ENCODE measurements around the gene METTL25. TPM values are rescaled to one million over a fixed set of nuclear protein-coding genes. Genes with fewer than 3 reads are reported as not detected.

The METTL25 gene
- total and polyA plus RNA-seq, 2 of the 8 experiments (the other 6 are each of a cell fraction or from before 2014, with no cell fraction given) = 2.4 to 8.3 TPM

GRCh38 chr12:82366197-82366596 is 7.9 kb downstream of the METTL25 start:
- TF ChIP-seq JUN (IDR thresholded peaks at IDR 0.05; ENCODE audit: low read depth, low read length) = no peak
- TF ChIP-seq MAFK (IDR thresholded peaks at IDR 0.05; ENCODE audit: low read depth, low read length) = no peak
- no peak for TF ChIP-seq ATF2 (IDR thresholded peaks at IDR 0.05; ENCODE audit: low read length)
- TF ChIP-seq GTF2F1 (IDR thresholded peaks at IDR 0.05; ENCODE audit: borderline replicate concordance, low read depth, low read length) = no peak
- no peak for TF ChIP-seq MAX (IDR thresholded peaks at IDR 0.05)
- no peak for TF ChIP-seq BRCA1 (IDR thresholded peaks at IDR 0.05; ENCODE audit: low read depth, low read length)
- TF ChIP-seq SRF (IDR thresholded peaks at IDR 0.05; ENCODE audit: low read depth, low read length) = no peak
- TF ChIP-seq CHD1 (IDR thresholded peaks at IDR 0.05; ENCODE audit: low read depth, low read length) = no peak
- no peak for TF ChIP-seq CBX5 (IDR thresholded peaks at IDR 0.05; ENCODE audit: low read depth, low read length)
- TF ChIP-seq CEBPB (IDR thresholded peaks at IDR 0.05; ENCODE audit: low read depth, low read length) = no peak
- TF ChIP-seq RBBP5 (IDR thresholded peaks at IDR 0.05; ENCODE audit: borderline replicate concordance, low read depth, low read length) = no peak
- TF ChIP-seq KDM1A (IDR thresholded peaks at IDR 0.05; ENCODE audit: borderline replicate concordance, low read length) = no peak
- no peak for TF ChIP-seq CREB1 (IDR thresholded peaks at IDR 0.05)
- no peak for TF ChIP-seq SP1 (IDR thresholded peaks at IDR 0.05; ENCODE audit: low read depth, low read length)
- no peak overlapping the region for H3K27ac ChIP-seq (ENCODE audit: low read depth, low read length)
- H3K4ac ChIP-seq (replicated peaks; ENCODE audit: insufficient read length, low read depth, low read length) = no peak overlapping the region
- CTCF ChIA-PET (ENCODE audit: partially characterized antibody) = interaction anchor here (1.5 kb wide), 1 partner anchor 12 kb away, joined by 4 read pairs; no protein-coding TSS in a partner anchor
- no peaks in the 10 kb centered on the region for H3K23me2 ChIP-seq (ENCODE audit: low read depth, low read length)
- no peaks in the 10 kb centered on the region; a peak in 2 of 7 replicates for H3K4me1 ChIP-seq (replicated peaks in 1 of 4; ENCODE audit: control insufficient read depth in 3 of 4, insufficient read depth in 4 of 4, low read length in 3 of 4)
- H4K20me1 ChIP-seq (replicated peaks in 1 of 2; ENCODE audit: control insufficient read depth in 1 of 2, insufficient read depth in 2 of 2, low read length in 2 of 2) = no peaks in the 10 kb centered on the region
- no peaks in the 10 kb centered on the region for H3K36me3 ChIP-seq (ENCODE audit: control insufficient read depth in 2 of 4, insufficient read depth in 4 of 4, low read length in 3 of 4)
- H2BK120ac ChIP-seq (replicated peaks; ENCODE audit: low read depth, low read length) = no peak overlapping the region
- no peak overlapping the region for H3K23ac ChIP-seq (ENCODE audit: insufficient read length)
- no peak overlapping the region for H4K91ac ChIP-seq (replicated peaks; ENCODE audit: insufficient read length, low read length)
- H3K56ac ChIP-seq (replicated peaks; ENCODE audit: insufficient read length, low read depth, low read length) = no peak overlapping the region
- no peak overlapping the region for H2BK12ac ChIP-seq (ENCODE audit: low read depth, low read length)
- peaks cover 0 to 45% of the 10 kb centered on the region in 2 experiments; a peak in 2 of 4 replicates for H3K79me2 ChIP-seq (ENCODE audit: control insufficient read depth in 1 of 2, insufficient read depth in 2 of 2, low read length in 2 of 2)
- 79% methylated on average over 1 of the region's 1 CpG; no CpG with 5 or more reads in 1 of the 2 experiments for WGBS, 2 experiments (ENCODE audit: extremely low coverage in 1 of 2, insufficient coverage in 1 of 2, insufficient read length in 1 of 2, insufficient replicate concordance in 2 of 2, low coverage in 1 of 2, low lambda C conversion rate in 2 of 2, missing lambda C conversion rate in 1 of 2)
- no peak overlapping the region for H3K14ac ChIP-seq (ENCODE audit: insufficient read length)
- H3K4me2 ChIP-seq (ENCODE audit: insufficient read depth in 1 of 2, low read depth in 2 of 2, low read length in 2 of 2) = no peak overlapping the region
- H2BK5ac ChIP-seq (ENCODE audit: low read depth, low read length) = no peak overlapping the region
- H3K79me1 ChIP-seq (ENCODE audit: low read depth, low read length) = no peaks in the 10 kb centered on the region
- no peak for DNase-seq (ENCODE audit: low read depth in 1 of 2, low spot score in 2 of 2)
- no peak overlapping the region for H2BK15ac ChIP-seq (ENCODE audit: low read length)
- H4K8ac ChIP-seq (ENCODE audit: extremely low read depth, insufficient read depth, low read length) = no peak overlapping the region
- POLR2A ChIA-PET (ENCODE audit: partially characterized antibody) = no interaction called here
- H3K9me3 ChIP-seq (ENCODE audit: insufficient read depth in 2 of 2, low read depth in 1 of 2, low read length in 1 of 2) = peaks cover 0 to 3% of the 10 kb centered on the region in 2 experiments; a peak in 2 of 4 replicates
- H2AK5ac ChIP-seq (ENCODE audit: low read depth, low read length) = no peak overlapping the region
- no peaks in the 10 kb centered on the region for H3K27me3 ChIP-seq (replicated peaks in 1 of 4; ENCODE audit: control insufficient read depth in 3 of 4, extremely low read depth in 1 of 4, insufficient read depth in 3 of 4, low read length in 3 of 4)
- no peak overlapping the region for H2AFZ ChIP-seq (ENCODE audit: low read length)
- H3K9ac ChIP-seq (replicated peaks in 1 of 4; ENCODE audit: extremely low read depth in 1 of 4, low read depth in 3 of 4, low read length in 3 of 4) = no peak overlapping the region
- no peak overlapping the region for H4K5ac ChIP-seq (ENCODE audit: insufficient read length, low read depth, low read length)
- no peak overlapping the region for H3K4me3 ChIP-seq (ENCODE audit: extremely low read depth in 1 of 4, insufficient read depth in 2 of 4, low read depth in 3 of 4, low read length in 4 of 4)
- H3K18ac ChIP-seq (ENCODE audit: extremely low read depth, low read length) = no peak overlapping the region
- H2BK20ac ChIP-seq (ENCODE audit: low read length) = no peak overlapping the region
- FAIRE-seq = no peak
